ENCODE data around the gene ZNF175. TPM values are rescaled to one million over a fixed set of nuclear protein-coding genes. Genes with fewer than 3 reads are reported as not detected.

ZNF175 gene
- total RNA-seq, 2 donors from 2014 or later, result 4.3 to 9.0 TPM

- no peak for DNase-seq (ENCODE audit: low spot score)
- no peak overlapping the region for H3K4me3 ChIP-seq
Measured at GRCh38 chr19:51598159-51598915, 27.3 kb downstream of the ZNF175 start.

GRCh38 chr19:51599084-51599483, 28.0 kb downstream of the ZNF175 start:
- no peaks in the 10 kb centered on the region for H3K9me3 ChIP-seq
- no peak for DNase-seq (ENCODE audit: low spot score)
- no peak overlapping the region for H3K27ac ChIP-seq
- TF ChIP-seq POLR2AphosphoS5 (IDR thresholded peaks at IDR 0.05) (no peak), CTCF (IDR thresholded peaks at IDR 0.05) (no peak), POLR2A (IDR thresholded peaks at IDR 0.05) (no peak)
- no peaks in the 10 kb centered on the region for H3K36me3 ChIP-seq
- no peak overlapping the region for H3K4me3 ChIP-seq
- H3K4me1 ChIP-seq (replicated peaks), result no peaks in the 10 kb centered on the region
- intact Hi-C loops (cut with DNase I), result no loop called here
- 96% methylated on average over 10 of the region's 10 CpGs for WGBS
- no peaks in the 10 kb centered on the region for H3K27me3 ChIP-seq (replicated peaks; ENCODE audit: insufficient read depth)

More at GRCh38 chr19:51598159-51598915, 27.3 kb downstream of the ZNF175 start:
- no peaks in the 10 kb centered on the region for H3K36me3 ChIP-seq
- 94% methylated on average over 31 of the region's 31 CpGs for WGBS
- intact Hi-C loops (cut with DNase I), result no loop called here
- H3K27ac ChIP-seq, result no peak overlapping the region
- no peaks in the 10 kb centered on the region for H3K9me3 ChIP-seq
- H3K4me1 ChIP-seq (replicated peaks), result peaks cover 3% of the 10 kb centered on the region
- no peak for TF ChIP-seq POLR2A (IDR thresholded peaks at IDR 0.05)
- no peak for TF ChIP-seq CTCF (IDR thresholded peaks at IDR 0.05)
- no peak for TF ChIP-seq POLR2AphosphoS5 (IDR thresholded peaks at IDR 0.05)
- H3K27me3 ChIP-seq (replicated peaks; ENCODE audit: insufficient read depth), result no peaks in the 10 kb centered on the region

- Histone ChIP-seq H3K4me1 (replicated peaks) (no peaks in the 10 kb centered on the region), H3K4me3 (no peak overlapping the region), H3K27ac (no peak overlapping the region), H3K36me3 (no peaks in the 10 kb centered on the region), H3K9me3 (no peaks in the 10 kb centered on the region), H3K27me3 (replicated peaks; ENCODE audit: insufficient read depth) (no peaks in the 10 kb centered on the region)
- intact Hi-C loops (cut with DNase I), result no loop called here
- TF ChIP-seq CTCF (IDR thresholded peaks at IDR 0.05) (no peak), POLR2A (IDR thresholded peaks at IDR 0.05) (no peak), POLR2AphosphoS5 (IDR thresholded peaks at IDR 0.05) (no peak)
- 16% methylated on average over 41 of the region's 59 CpGs for WGBS
- DNase-seq (ENCODE audit: low spot score), result no peak
Measured at GRCh38 chr19:51600940-51601580, 30.0 kb downstream of the ZNF175 start.

- no peaks in the 10 kb centered on the region for H3K36me3 ChIP-seq
- no peaks in the 10 kb centered on the region for H3K27me3 ChIP-seq (replicated peaks; ENCODE audit: insufficient read depth)
- 86% methylated on average over 20 of the region's 20 CpGs for WGBS
- no peak overlapping the region for H3K4me3 ChIP-seq
- no peaks in the 10 kb centered on the region for H3K9me3 ChIP-seq
- TF ChIP-seq POLR2A (IDR thresholded peaks at IDR 0.05) (no peak), CTCF (IDR thresholded peaks at IDR 0.05) (no peak), POLR2AphosphoS5 (IDR thresholded peaks at IDR 0.05) (no peak)
- DNase-seq (ENCODE audit: low spot score), result no peak
- H3K27ac ChIP-seq, result no peak overlapping the region
- no peaks in the 10 kb centered on the region for H3K4me1 ChIP-seq (replicated peaks)
- intact Hi-C loops (cut with DNase I), result no loop called here
Measured at GRCh38 chr19:51602189-51602854, 31.2 kb downstream of the ZNF175 start.

Data from prostate gland (tissue), 2 donors.